Suprapubic skin (tissue), 4 donors: ENCODE data around the gene FAM149A.

Source experiments
- EP300 ChIP-seq: sonication (generic); formaldehyde crosslinking; IDR thresholded peaks from one replicate; pipeline ENCODE4 v1.6.1; 2017; ENCODE audit warnings: antibody characterized with exemption
- POLR2A ChIP-seq, 2 donors: fragments of 450-650 bp; IDR thresholded peaks; one replicate each; pipeline ENCODE4 v1.6.1; 2017; ENCODE audit warnings: antibody characterized with exemption in 2 of 2, mild to moderate bottlenecking in 2 of 2, moderate library complexity in 2 of 2
- POLR2AphosphoS5 ChIP-seq, 3 donors: sonication (generic); formaldehyde crosslinking; IDR thresholded peaks; one replicate each; pipeline ENCODE4 v1.6.1; 2017; ENCODE audit warnings: antibody characterized with exemption in 3 of 3
- TF ChIP-seq, protein P1 (sequence below), 2 donors: fragments of 200-600 bp in 1 of 2; fragments of 450-650 bp in 1 of 2; sonication (generic) in 1 of 2; IDR thresholded peaks; one replicate each; pipeline ENCODE4 v1.5.1; 2016 to 2019; ENCODE audit warnings: antibody characterized with exemption in 2 of 2, mild to moderate bottlenecking in 1 of 2, moderate library complexity in 1 of 2

DNA sequence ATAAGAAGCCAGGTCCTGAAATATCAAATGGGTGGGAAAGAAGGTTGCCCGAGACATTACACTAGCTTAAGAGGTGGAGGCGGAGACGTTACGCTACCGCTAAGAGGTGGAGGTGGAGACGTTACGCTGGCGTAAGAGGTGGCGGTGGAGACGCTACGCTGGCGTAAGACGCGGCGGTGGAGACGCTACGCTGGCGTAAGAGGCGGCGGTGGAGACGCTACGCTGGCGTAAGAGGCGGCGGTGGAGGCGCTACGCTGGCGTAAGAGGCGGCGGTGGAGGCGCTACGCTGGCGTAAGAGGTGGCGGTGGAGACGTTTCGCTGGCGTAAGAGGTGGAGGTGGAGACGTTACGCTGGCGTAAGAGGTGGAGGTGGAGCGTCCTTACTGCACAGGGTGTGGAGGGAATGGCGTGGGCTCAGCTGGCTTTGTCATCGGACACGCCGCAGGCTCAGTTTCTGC lies 99.6 kb downstream of the FAM149A start:
- TF ChIP-seq, protein P1, sequence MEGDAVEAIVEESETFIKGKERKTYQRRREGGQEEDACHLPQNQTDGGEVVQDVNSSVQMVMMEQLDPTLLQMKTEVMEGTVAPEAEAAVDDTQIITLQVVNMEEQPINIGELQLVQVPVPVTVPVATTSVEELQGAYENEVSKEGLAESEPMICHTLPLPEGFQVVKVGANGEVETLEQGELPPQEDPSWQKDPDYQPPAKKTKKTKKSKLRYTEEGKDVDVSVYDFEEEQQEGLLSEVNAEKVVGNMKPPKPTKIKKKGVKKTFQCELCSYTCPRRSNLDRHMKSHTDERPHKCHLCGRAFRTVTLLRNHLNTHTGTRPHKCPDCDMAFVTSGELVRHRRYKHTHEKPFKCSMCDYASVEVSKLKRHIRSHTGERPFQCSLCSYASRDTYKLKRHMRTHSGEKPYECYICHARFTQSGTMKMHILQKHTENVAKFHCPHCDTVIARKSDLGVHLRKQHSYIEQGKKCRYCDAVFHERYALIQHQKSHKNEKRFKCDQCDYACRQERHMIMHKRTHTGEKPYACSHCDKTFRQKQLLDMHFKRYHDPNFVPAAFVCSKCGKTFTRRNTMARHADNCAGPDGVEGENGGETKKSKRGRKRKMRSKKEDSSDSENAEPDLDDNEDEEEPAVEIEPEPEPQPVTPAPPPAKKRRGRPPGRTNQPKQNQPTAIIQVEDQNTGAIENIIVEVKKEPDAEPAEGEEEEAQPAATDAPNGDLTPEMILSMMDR (IDR thresholded peaks at IDR 0.05) = no peak
- no peak for TF ChIP-seq POLR2A (IDR thresholded peaks at IDR 0.05)
- no peak for TF ChIP-seq POLR2AphosphoS5 (IDR thresholded peaks at IDR 0.05)
- TF ChIP-seq EP300 = no peak
